H1 (cell line): ENCODE data around the gene IPO11. TPM values are rescaled to one million over a fixed set of nuclear protein-coding genes. Genes with fewer than 3 reads are reported as not detected.

ENCODE experiments used
- CHD1 ChIP-seq: IDR thresholded peaks from 2 replicates; pipeline ENCODE4 v1.6.1; 2012; ENCODE audit warnings: low read depth, low read length, improper control_type of control experiment
- EZH2 ChIP-seq: fragments of 200-600 bp; sonication (generic); IDR thresholded peaks from 2 replicates; pipeline ENCODE4 v1.7.1; 2012; ENCODE audit warnings: low read depth, mild to moderate bottlenecking, moderate library complexity, low read length, inconsistent platforms; ENCODE audit not compliant: severe bottlenecking
- RAD21 ChIP-seq, 2 experiments: IDR thresholded peaks in 1 of 2; conservative IDR thresholded peaks in 1 of 2; 2 replicates each; pipeline ENCODE4 v1.6.1; 2011; ENCODE audit warnings: low read depth in 2 of 2, low read length in 2 of 2, improper control_type of control experiment in 1 of 2, inconsistent platforms in 1 of 2, mild to moderate bottlenecking in 1 of 2, moderate library complexity in 1 of 2
- polyA plus RNA-seq, 7 experiments: library from polyadenylated mRNA; depleted of rRNA in 3 of 7; stranded (reverse) in 5 of 7; unstranded in 2 of 7; fragments of >200 nt in 5 of 7; fragments of 200-250 nt in 2 of 7; gene quantifications; 1 replicate in 5 of 7; 2 replicates in 1 of 7; 4 replicates in 1 of 7; pipeline versions ENCODE4 v1.2.1 to v1.2.3, GENCODE V29; 2011 to 2013; ENCODE audit warnings: missing spikeins in 2 of 7, mixed read lengths in 2 of 7
- total RNA-seq: library from RNA; stranded (reverse); fragmentation: NEBNext Ultra II Directional; extraction: Animal tissue kit (Norgen Biotek cat#: 25700); gene quantifications from 2 replicates; pipeline ENCODE4 v1.2.1, GENCODE V29; 2021

IPO11 gene
- total and polyA plus RNA-seq, 2 of the 8 experiments (the other 6 are each of a cell fraction or from before 2014, with no cell fraction given) = 23.6 to 64.4 TPM

GRCh38 chr5:62386824-62387223 lies 25.7 kb upstream of the IPO11 start (continued):
- TF ChIP-seq EZH2 (no peak), RAD21 (IDR thresholded peaks at IDR 0.05 in 1 of 2, conservative IDR thresholded peaks at IDR 0.05 in 1 of 2; ENCODE audit: low read depth in 2 of 2, low read length in 2 of 2) (no peak), CHD1 (no peak)
